Choroid plexus epithelial cell (primary cell): ENCODE results near the gene MINDY4.

Source experiments
- DNase-seq: peaks from one replicate; pipeline ENCODE4 v3.0.0-alpha.2; 2010; ENCODE audit warnings: low read depth
- H3K4me3 ChIP-seq: 2 replicates; pipeline ENCODE4 v1.5.1; 2011; ENCODE audit warnings: low read depth, mild to moderate bottlenecking, control low read depth, low read length, moderate library complexity
- CTCF ChIP-seq: conservative IDR thresholded peaks from 2 replicates; pipeline ENCODE4 v1.5.1; 2011; ENCODE audit warnings: low read depth, mild to moderate bottlenecking, control low read depth, inconsistent platforms, low read length, moderate library complexity

MINDY4 gene

GRCh38 chr7:30782690-30783089 is 11.5 kb downstream of the MINDY4 start:
- TF ChIP-seq CTCF, result no peak
- H3K4me3 ChIP-seq, result no peak overlapping the region

GRCh38 chr7:30785786-30786185 is 14.6 kb downstream of the MINDY4 start:
- TF ChIP-seq CTCF, result no peak
- no peak overlapping the region for H3K4me3 ChIP-seq
- no peak for DNase-seq

More at GRCh38 chr7:30782690-30783089, 11.5 kb downstream of the MINDY4 start:
- DNase-seq, result no peak

- no peak overlapping the region for H3K4me3 ChIP-seq
- no peak for TF ChIP-seq CTCF
- DNase-seq, result no peak
Observed at GRCh38 chr7:30787486-30787885, 16.3 kb downstream of the MINDY4 start.

- no peak for TF ChIP-seq CTCF
- H3K4me3 ChIP-seq, result no peak overlapping the region
- DNase-seq, result no peak
Observed at GRCh38 chr7:30788640-30789333, 17.6 kb downstream of the MINDY4 start.

- TF ChIP-seq CTCF, result no peak
- H3K4me3 ChIP-seq, result no peak overlapping the region
- DNase-seq, result peak; percentile 73
Observed at GRCh38 chr7:30789334-30789711, 18.1 kb downstream of the MINDY4 start.

GRCh38 chr7:30790356-30790755 is 19.1 kb downstream of the MINDY4 start:
- no peak for TF ChIP-seq CTCF
- no peak overlapping the region for H3K4me3 ChIP-seq
- DNase-seq, result no peak

- no peak for DNase-seq
Observed at GRCh38 chr7:30791114-30791513, 19.9 kb downstream of the MINDY4 start.

More at GRCh38 chr7:30791114-30791513, 19.9 kb downstream of the MINDY4 start:
- H3K4me3 ChIP-seq, result no peak overlapping the region
- TF ChIP-seq CTCF, result peak; percentile 34
